HL-60 (cell line): ENCODE measurements around the gene P2RX6.

Experiments used
- CTCF ChIP-seq: IDR thresholded peaks from one replicate; pipeline ENCODE4 v1.5.1; 2011; ENCODE audit warnings: low read length, control low read depth, inconsistent platforms; ENCODE audit not compliant: insufficient read depth
- TF ChIP-seq, protein P1 (sequence below): IDR thresholded peaks from 2 replicates; pipeline ENCODE4 v1.6.1; 2012; ENCODE audit warnings: low read depth; ENCODE audit not compliant: insufficient replicate concordance

GRCh38 chr22:21031545-21032036 lies 16.6 kb downstream of the P2RX6 start:
- TF ChIP-seq, protein P1, sequence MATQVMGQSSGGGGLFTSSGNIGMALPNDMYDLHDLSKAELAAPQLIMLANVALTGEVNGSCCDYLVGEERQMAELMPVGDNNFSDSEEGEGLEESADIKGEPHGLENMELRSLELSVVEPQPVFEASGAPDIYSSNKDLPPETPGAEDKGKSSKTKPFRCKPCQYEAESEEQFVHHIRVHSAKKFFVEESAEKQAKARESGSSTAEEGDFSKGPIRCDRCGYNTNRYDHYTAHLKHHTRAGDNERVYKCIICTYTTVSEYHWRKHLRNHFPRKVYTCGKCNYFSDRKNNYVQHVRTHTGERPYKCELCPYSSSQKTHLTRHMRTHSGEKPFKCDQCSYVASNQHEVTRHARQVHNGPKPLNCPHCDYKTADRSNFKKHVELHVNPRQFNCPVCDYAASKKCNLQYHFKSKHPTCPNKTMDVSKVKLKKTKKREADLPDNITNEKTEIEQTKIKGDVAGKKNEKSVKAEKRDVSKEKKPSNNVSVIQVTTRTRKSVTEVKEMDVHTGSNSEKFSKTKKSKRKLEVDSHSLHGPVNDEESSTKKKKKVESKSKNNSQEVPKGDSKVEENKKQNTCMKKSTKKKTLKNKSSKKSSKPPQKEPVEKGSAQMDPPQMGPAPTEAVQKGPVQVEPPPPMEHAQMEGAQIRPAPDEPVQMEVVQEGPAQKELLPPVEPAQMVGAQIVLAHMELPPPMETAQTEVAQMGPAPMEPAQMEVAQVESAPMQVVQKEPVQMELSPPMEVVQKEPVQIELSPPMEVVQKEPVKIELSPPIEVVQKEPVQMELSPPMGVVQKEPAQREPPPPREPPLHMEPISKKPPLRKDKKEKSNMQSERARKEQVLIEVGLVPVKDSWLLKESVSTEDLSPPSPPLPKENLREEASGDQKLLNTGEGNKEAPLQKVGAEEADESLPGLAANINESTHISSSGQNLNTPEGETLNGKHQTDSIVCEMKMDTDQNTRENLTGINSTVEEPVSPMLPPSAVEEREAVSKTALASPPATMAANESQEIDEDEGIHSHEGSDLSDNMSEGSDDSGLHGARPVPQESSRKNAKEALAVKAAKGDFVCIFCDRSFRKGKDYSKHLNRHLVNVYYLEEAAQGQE, result no peak
- no peak for TF ChIP-seq CTCF
